Body of pancreas (tissue), 4 donors: ENCODE results near the gene APOBR. TPM values are rescaled to one million over a fixed set of nuclear protein-coding genes. Genes with fewer than 3 reads are reported as not detected.

ENCODE experiments used
- ATAC-seq: fragments of 150-250 bp; one replicate; pipeline ENCODE4 v1.9.1; 2016
- DNase-seq, 4 donors: peaks; one replicate each; pipeline ENCODE4 v3.0.0-alpha.2; 2019
- H3K27ac ChIP-seq, 4 donors: fragments of 200-600 bp; sonication (generic); 1 replicate in 3 of 4; 2 replicates in 1 of 4; pipeline versions ENCODE4 v1.5.1 to v1.6.1; 2016 to 2019; ENCODE audit warnings: mild to moderate bottlenecking in 1 of 4, mixed read lengths in 1 of 4, moderate library complexity in 1 of 4
- H3K27me3 ChIP-seq, 2 donors: fragments of 200-600 bp; sonication (generic); one replicate each; pipeline ENCODE4 v1.6.0; 2016; ENCODE audit warnings: mild to moderate bottlenecking in 1 of 2
- H3K36me3 ChIP-seq, 2 donors: fragments of 200-600 bp; sonication (generic); replicated peaks in 1 of 2; 2 replicates each; pipeline ENCODE4 v1.5.1; 2016; ENCODE audit warnings: low read depth in 2 of 2; ENCODE audit not compliant: insufficient read depth in 1 of 2
- H3K4me1 ChIP-seq: fragments of 200-600 bp; sonication (generic); one replicate; pipeline ENCODE4 v1.6.0; 2016
- H3K4me3 ChIP-seq, 2 donors: fragments of 200-600 bp; sonication (generic); 1 replicate in 1 of 2; 2 replicates in 1 of 2; pipeline ENCODE4 v1.5.1; 2016 to 2019
- H3K9me3 ChIP-seq, 3 donors: fragments of 200-600 bp; sonication (generic); 1 replicate in 2 of 3; 2 replicates in 1 of 3; pipeline ENCODE4 v1.5.1; 2016
- POLR2A ChIP-seq, 3 donors: fragments of 450-650 bp; IDR thresholded peaks; one replicate each; pipeline ENCODE4 v1.6.1; 2016; ENCODE audit warnings: antibody characterized with exemption in 3 of 3, mild to moderate bottlenecking in 2 of 3
- WGBS, 2 donors: methylation state at CpG; one replicate each; pipeline ENCODE4 v1.1.5; 2017; 5-methylcytosine and 5-hydroxymethylcytosine counted together
- intact Hi-C: fragments of 100-400 bp; cut with DNase I; formaldehyde crosslinking; loops from one replicate; pipeline ENCODE4 v1.15.1; 2023
- total RNA-seq, 2 donors: library from RNA; depleted of rRNA; stranded (reverse); fragments of >200 nt; gene quantifications; one replicate each; pipeline ENCODE4 v1.1.0, GENCODE V29; 2016
- TF ChIP-seq, protein P1 (sequence below), 7 experiments: fragments of 450-650 bp in 4 of 7; fragments of 200-600 bp in 3 of 7; sonication (generic) in 3 of 7; IDR thresholded peaks; one replicate each; pipeline ENCODE4 v1.5.1; 2016 to 2019; ENCODE audit warnings: antibody characterized with exemption in 7 of 7

Gene APOBR
- total RNA-seq, 2 donors from 2014 or later, result 1.0 to 2.0 TPM

DNA sequence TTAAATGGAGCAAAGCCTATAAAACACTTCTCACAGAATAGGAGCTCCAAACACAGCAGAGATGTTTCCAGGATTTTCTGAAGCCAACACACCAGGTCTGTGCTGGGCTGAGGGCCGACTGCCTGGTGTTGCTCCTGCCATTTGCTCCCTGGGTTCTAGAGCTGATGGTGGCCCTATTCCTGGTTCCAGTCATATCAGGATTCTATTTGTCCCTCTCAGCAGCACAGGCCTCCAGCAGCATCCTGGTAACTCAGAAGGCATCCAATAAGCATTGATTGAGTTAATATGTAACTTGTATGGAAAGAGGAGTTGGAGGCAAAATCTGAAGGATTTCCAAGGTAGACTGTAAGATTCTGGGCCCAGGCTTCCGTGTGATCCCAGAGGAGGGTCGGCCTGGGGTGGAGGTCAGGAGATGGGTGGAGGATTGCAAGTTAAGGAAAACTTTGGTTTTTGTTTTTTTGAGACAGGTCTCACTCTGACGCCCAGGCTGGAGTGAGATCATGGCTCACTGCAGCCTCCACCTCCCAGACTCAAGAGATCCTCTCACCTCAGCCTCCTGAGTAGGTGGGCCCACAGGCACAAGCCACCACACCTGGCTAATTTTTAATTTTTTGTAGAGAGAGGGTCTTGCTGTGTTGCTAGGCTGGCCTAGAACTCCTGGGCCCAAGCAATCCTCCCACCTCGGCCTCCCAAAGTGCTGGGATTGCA is 38.7 kb downstream of the APOBR start:
- peak; percentile 40 for ATAC-seq
- peak overlapping the region; percentile 71 to 83 (median 82) for H3K27ac ChIP-seq
- H3K27me3 ChIP-seq, result no peaks in the 10 kb centered on the region
- intact Hi-C loops, result no loop called here
- H3K4me1 ChIP-seq, result peaks cover 70% of the 10 kb centered on the region
- peak; percentile 53 to 64 (median 57) for DNase-seq
- TF ChIP-seq, protein P1, sequence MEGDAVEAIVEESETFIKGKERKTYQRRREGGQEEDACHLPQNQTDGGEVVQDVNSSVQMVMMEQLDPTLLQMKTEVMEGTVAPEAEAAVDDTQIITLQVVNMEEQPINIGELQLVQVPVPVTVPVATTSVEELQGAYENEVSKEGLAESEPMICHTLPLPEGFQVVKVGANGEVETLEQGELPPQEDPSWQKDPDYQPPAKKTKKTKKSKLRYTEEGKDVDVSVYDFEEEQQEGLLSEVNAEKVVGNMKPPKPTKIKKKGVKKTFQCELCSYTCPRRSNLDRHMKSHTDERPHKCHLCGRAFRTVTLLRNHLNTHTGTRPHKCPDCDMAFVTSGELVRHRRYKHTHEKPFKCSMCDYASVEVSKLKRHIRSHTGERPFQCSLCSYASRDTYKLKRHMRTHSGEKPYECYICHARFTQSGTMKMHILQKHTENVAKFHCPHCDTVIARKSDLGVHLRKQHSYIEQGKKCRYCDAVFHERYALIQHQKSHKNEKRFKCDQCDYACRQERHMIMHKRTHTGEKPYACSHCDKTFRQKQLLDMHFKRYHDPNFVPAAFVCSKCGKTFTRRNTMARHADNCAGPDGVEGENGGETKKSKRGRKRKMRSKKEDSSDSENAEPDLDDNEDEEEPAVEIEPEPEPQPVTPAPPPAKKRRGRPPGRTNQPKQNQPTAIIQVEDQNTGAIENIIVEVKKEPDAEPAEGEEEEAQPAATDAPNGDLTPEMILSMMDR (IDR thresholded peaks at IDR 0.05), result no peak
- no peak for TF ChIP-seq POLR2A (IDR thresholded peaks at IDR 0.05)
- H3K4me3 ChIP-seq, result no peak overlapping the region
- no peaks in the 10 kb centered on the region for H3K36me3 ChIP-seq
- H3K9me3 ChIP-seq, result no peaks in the 10 kb centered on the region
- WGBS, 2 donors, result 54 to 58% methylated on average over 5 of the region's 5 CpGs

DNA sequence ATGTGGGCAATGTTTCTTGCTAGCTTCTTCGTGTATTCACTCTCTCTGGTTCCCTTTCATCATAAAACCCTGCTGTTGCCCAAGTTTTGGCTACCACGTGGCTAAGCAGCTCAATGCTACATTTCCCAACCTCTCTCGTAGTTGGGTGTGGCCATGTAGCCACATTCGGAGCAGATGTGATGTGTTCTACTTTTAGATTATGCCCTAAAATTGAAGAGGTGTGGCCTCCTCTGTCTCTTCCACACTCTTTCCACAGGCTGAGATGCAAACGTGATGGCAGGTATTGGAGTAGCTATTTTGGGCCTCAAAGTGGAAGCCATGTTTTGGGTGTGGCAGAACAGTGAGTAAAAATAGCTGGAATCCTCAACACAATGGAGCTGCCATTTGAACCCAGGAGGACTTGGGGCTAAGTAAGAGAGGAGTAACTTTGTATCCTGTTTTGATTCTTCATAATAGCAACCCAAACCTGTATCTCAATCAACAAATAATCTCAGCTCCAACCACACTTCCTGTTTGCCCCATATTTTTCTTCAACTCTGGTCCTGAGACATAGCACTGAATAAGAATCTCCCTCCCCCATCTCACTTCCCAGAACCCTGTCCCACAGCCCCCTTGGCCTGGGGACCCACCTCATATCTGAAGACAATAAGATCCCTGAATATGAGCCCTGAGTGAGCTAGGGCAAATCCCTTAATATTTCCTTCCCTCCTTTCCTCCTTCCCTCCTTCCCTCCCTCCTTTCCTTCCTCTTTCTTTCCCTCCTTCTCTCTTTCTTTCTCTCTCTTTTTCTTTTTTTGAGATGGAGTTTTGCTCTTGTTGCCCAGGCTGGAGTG is 40.3 kb downstream of the APOBR start:
- intact Hi-C loops, result loop anchor here (5.0 kb wide), 1 partner anchor 37 kb away; no protein-coding TSS in a partner anchor
- DNase-seq (peak; percentile 59 to 82 (median 62)), ATAC-seq (peak; percentile 7)
- no peak overlapping the region for H3K4me3 ChIP-seq
- 25% methylated on average over 5 of the region's 5 CpGs for WGBS, 2 donors
- no peaks in the 10 kb centered on the region for H3K9me3 ChIP-seq
- peak overlapping the region; percentile 48 to 83 (median 77) for H3K27ac ChIP-seq
- TF ChIP-seq, protein P1 (IDR thresholded peaks at IDR 0.05), result no peak
- peak in 1 of 3 donors; percentile 38 for TF ChIP-seq POLR2A (IDR thresholded peaks at IDR 0.05)
- H3K4me1 ChIP-seq, result peaks cover 65% of the 10 kb centered on the region
- H3K27me3 ChIP-seq, result no peaks in the 10 kb centered on the region
- H3K36me3 ChIP-seq, result no peaks in the 10 kb centered on the region

DNA sequence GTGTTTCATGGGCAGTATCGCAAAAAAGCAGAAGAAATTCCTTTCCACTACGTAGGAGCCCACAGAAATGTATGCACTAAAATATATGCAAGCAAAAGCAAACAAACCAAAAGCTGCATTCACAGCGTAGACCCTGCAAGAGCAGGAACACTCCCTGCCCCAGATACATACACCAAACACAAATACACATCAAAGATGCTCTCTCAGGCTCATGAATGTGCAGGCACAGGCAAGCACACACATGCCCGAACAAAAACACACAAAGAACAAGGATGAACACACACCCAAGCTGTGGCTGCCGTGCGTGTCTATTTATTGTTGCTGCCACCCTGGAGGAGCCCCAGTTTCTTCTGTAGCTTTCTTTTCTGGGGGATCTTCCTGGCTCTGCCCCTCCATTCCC is 42.6 kb downstream of the APOBR start:
- H3K9me3 ChIP-seq, result no peaks in the 10 kb centered on the region
- H3K27me3 ChIP-seq, result no peaks in the 10 kb centered on the region
- peak overlapping the region in 3 of 4 donors; percentile 90 to 93 (median 91) for H3K27ac ChIP-seq
- TF ChIP-seq POLR2A (IDR thresholded peaks at IDR 0.05), result no peak
- TF ChIP-seq, protein P1 (IDR thresholded peaks at IDR 0.05), result no peak
- no peak for ATAC-seq
- 28 to 46% methylated on average over 6 of the region's 6 CpGs for WGBS, 2 donors
- H3K36me3 ChIP-seq, result no peaks in the 10 kb centered on the region
- peaks cover 66% of the 10 kb centered on the region for H3K4me1 ChIP-seq
- intact Hi-C loops, result loop anchor here (5.0 kb wide), 1 partner anchor 40 kb away; no protein-coding TSS in a partner anchor
- H3K4me3 ChIP-seq, result peak overlapping the region; percentile 13 to 16
- DNase-seq, result no peak

DNA sequence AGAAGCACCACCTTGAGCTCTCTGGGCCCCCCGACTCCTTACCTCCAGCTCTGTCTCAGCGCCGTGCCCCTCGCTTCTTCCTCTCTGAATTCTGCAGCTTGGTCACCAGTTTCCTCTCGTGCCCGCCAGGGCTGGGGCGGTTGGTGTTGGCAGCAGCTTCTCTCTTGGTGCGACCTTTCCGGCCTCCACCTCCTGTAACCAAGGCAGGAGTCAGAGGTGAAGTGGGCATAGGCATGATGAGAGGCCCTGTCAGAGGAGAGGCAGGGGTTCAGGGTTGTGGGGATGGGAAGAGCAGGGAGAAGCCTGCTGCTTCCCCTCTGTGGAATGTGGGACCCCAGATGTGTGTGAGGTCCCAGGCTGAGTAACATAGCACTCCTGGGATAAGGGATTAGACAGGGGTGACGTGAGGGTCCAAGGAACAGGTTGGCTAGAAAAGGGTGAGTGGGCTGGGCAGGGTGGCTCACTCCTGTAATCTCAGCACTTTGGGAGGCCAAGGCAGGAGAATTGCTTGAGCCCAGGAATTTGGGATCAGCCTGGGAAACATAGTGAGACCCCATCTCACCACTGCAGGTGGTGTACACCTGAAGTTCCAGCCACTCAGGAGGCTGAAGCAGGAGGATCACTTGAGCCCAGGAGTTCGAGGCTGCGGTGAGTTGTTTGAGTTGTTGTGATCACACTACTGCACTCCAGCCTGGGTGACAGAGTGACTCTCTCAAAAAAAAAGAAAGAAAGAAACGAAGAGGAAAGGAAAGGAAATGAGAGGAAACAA is 43.7 kb downstream of the APOBR start:
- H3K27ac ChIP-seq, result peak overlapping the region; percentile 78 to 93 (median 90)
- intact Hi-C loops, result loop anchor here (5.0 kb wide), 1 partner anchor 41 kb away; no protein-coding TSS in a partner anchor
- WGBS, 2 donors, result 31 to 44% methylated on average over 13 of the region's 13 CpGs
- peaks cover 56% of the 10 kb centered on the region for H3K4me1 ChIP-seq
- ATAC-seq (peak; percentile 0), DNase-seq (peak; percentile 20 to 47 (median 32))
- H3K27me3 ChIP-seq, result no peaks in the 10 kb centered on the region
- no peaks in the 10 kb centered on the region for H3K36me3 ChIP-seq
- no peaks in the 10 kb centered on the region for H3K9me3 ChIP-seq
- peak overlapping the region; percentile 13 to 16 for H3K4me3 ChIP-seq
- TF ChIP-seq, protein P1 (IDR thresholded peaks at IDR 0.05), result peak in 1 of 7 experiments; percentile 13
- TF ChIP-seq POLR2A (IDR thresholded peaks at IDR 0.05), result peak in 1 of 3 donors; percentile 5
